GM12891 (cell line): ENCODE data around the gene CANT1.

Experiments used
- DNase-seq: peaks from one replicate; pipeline ENCODE4 v3.0.0; 2011; ENCODE audit warnings: low spot score; ENCODE audit not compliant: insufficient read length
- FAIRE-seq: peaks from 2 replicates; lab custom pipeline; 2011; peaks lifted over from hg19 to GRCh38; lab: Jason Lieb, UNC
- PAX5 ChIP-seq: IDR thresholded peaks from 2 replicates; pipeline ENCODE4 v1.6.1; 2011; ENCODE audit warnings: low read length, moderate library complexity, mild to moderate bottlenecking; ENCODE audit not compliant: insufficient read depth, severe bottlenecking
- POLR2A ChIP-seq: IDR thresholded peaks from 2 replicates; pipeline ENCODE4 v1.6.1; 2011; ENCODE audit warnings: low read depth, low read length, control low read depth
- POLR2AphosphoS5 ChIP-seq: IDR thresholded peaks from 2 replicates; pipeline ENCODE4 v1.6.1; 2011; ENCODE audit warnings: low read depth, low read length, control low read depth
- POU2F2 ChIP-seq: IDR thresholded peaks from 2 replicates; pipeline ENCODE4 v1.6.1; 2011; ENCODE audit warnings: low read depth, mild to moderate bottlenecking, control low read depth, low read length, moderate library complexity
- SPI1 ChIP-seq: IDR thresholded peaks from 2 replicates; pipeline ENCODE4 v1.6.1; 2011; ENCODE audit warnings: low read depth, low read length, control low read depth
- TAF1 ChIP-seq: IDR thresholded peaks from 2 replicates; pipeline ENCODE4 v1.6.1; 2011; ENCODE audit warnings: low read depth, low read length, control low read depth

CANT1 gene

GRCh38 chr17:79003661-79004411 lies 5.7 kb downstream of the CANT1 start:
- DNase-seq (no peak), FAIRE-seq (no peak)
- TF ChIP-seq POLR2A (no peak), SPI1 (no peak), TAF1 (no peak), POU2F2 (no peak), PAX5 (no peak), POLR2AphosphoS5 (no peak)

- TF ChIP-seq PAX5 (no peak), POU2F2 (no peak), SPI1 (no peak), POLR2A (no peak), TAF1 (no peak), POLR2AphosphoS5 (no peak)
- no peak for DNase-seq
- no peak for FAIRE-seq
These were observed 6.6 kb downstream of the CANT1 start for GRCh38 chr17:79002796-79003593.

GRCh38 chr17:79002291-79002690 lies 7.3 kb downstream of the CANT1 start:
- FAIRE-seq (no peak), DNase-seq (no peak)
- TF ChIP-seq POU2F2 (no peak), POLR2A (no peak), PAX5 (no peak), SPI1 (no peak), POLR2AphosphoS5 (no peak), TAF1 (no peak)

- FAIRE-seq, result no peak
- TF ChIP-seq PAX5, result no peak
- TF ChIP-seq SPI1, result no peak
- no peak for TF ChIP-seq POLR2A
- no peak for TF ChIP-seq TAF1
- TF ChIP-seq POU2F2, result no peak
- TF ChIP-seq POLR2AphosphoS5, result no peak
These were observed 8.2 kb downstream of the CANT1 start for GRCh38 chr17:79001190-79002020.

GRCh38 chr17:79000396-79001189 lies 9.0 kb downstream of the CANT1 start:
- FAIRE-seq, result no peak

More at GRCh38 chr17:79001190-79002020, 8.2 kb downstream of the CANT1 start:
- DNase-seq, result no peak

GRCh38 chr17:78999947-79000395 lies 9.6 kb downstream of the CANT1 start:
- TF ChIP-seq POLR2AphosphoS5 (no peak), PAX5 (no peak), POU2F2 (no peak), TAF1 (no peak), POLR2A (no peak), SPI1 (no peak)
- FAIRE-seq (no peak), DNase-seq (no peak)

More at GRCh38 chr17:79000396-79001189, 9.0 kb downstream of the CANT1 start:
- DNase-seq, result no peak
- TF ChIP-seq SPI1, result no peak
- TF ChIP-seq TAF1, result no peak
- TF ChIP-seq POLR2A, result no peak
- no peak for TF ChIP-seq POLR2AphosphoS5
- no peak for TF ChIP-seq POU2F2
- no peak for TF ChIP-seq PAX5

GRCh38 chr17:78999056-78999768 lies 10.4 kb downstream of the CANT1 start:
- TF ChIP-seq TAF1 (no peak), POLR2A (no peak), SPI1 (no peak), POU2F2 (no peak), PAX5 (no peak), POLR2AphosphoS5 (no peak)
- no peak for DNase-seq
- no peak for FAIRE-seq

- TF ChIP-seq POU2F2, result no peak
- no peak for TF ChIP-seq POLR2AphosphoS5
- TF ChIP-seq TAF1, result no peak
- TF ChIP-seq POLR2A, result no peak
- no peak for TF ChIP-seq SPI1
- TF ChIP-seq PAX5, result no peak
- FAIRE-seq (no peak), DNase-seq (no peak)
These were observed 11.1 kb downstream of the CANT1 start for GRCh38 chr17:78998311-78999055.
